Prostate gland (tissue), 2 donors: ENCODE data around the gene DBX2.

Experiments
- POLR2A ChIP-seq: fragments of 450-650 bp; IDR thresholded peaks from one replicate; pipeline ENCODE4 v1.6.1; 2016; ENCODE audit warnings: antibody characterized with exemption, mild to moderate bottlenecking
- TF ChIP-seq, protein P1 (sequence below), 4 experiments: fragments of 200-600 bp in 2 of 4; fragments of 450-650 bp in 2 of 4; sonication (generic) in 2 of 4; IDR thresholded peaks; 1 replicate in 3 of 4; 2 replicates in 1 of 4; pipeline ENCODE4 v1.5.1; 2016 to 2019; ENCODE audit warnings: antibody characterized with exemption in 4 of 4, mild to moderate bottlenecking in 2 of 4, moderate library complexity in 2 of 4

DNA sequence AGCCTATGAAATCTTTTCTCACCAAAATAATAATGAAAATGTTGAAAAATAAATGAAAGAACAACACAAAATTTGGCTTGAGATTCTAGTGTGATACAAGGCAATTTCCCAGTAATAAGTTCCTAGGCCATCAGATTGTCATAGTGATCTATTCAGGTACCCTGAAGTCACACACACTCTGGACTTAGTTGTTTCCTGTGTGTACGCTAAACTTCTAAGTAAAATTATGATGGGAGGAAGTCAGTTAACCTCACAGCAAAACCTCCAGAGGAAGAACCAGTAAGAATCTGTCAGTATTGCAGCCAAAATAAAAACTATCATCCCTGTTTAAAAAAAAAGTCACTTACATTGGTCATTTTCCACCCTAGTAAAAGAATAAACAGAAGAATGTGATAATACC is 81.9 kb downstream of the DBX2 start:
- no peak for TF ChIP-seq POLR2A
- TF ChIP-seq, protein P1, sequence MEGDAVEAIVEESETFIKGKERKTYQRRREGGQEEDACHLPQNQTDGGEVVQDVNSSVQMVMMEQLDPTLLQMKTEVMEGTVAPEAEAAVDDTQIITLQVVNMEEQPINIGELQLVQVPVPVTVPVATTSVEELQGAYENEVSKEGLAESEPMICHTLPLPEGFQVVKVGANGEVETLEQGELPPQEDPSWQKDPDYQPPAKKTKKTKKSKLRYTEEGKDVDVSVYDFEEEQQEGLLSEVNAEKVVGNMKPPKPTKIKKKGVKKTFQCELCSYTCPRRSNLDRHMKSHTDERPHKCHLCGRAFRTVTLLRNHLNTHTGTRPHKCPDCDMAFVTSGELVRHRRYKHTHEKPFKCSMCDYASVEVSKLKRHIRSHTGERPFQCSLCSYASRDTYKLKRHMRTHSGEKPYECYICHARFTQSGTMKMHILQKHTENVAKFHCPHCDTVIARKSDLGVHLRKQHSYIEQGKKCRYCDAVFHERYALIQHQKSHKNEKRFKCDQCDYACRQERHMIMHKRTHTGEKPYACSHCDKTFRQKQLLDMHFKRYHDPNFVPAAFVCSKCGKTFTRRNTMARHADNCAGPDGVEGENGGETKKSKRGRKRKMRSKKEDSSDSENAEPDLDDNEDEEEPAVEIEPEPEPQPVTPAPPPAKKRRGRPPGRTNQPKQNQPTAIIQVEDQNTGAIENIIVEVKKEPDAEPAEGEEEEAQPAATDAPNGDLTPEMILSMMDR (IDR thresholded peaks at IDR 0.05): no peak
